ENCODE results near the gene BUD31.
"Not testable (repeated sequence)": the region's sequence is repeated elsewhere in the genome, so short reads cannot be mapped to it uniquely, and the experiment has no call there.

BUD31 gene

GRCh38 chr7:99418260-99418659 lies 9.5 kb downstream of the BUD31 start:
- H3K9me3 ChIP-seq (ENCODE audit: control insufficient read depth, insufficient read depth, low read length): no peaks in the 10 kb centered on the region
- H3K4me3 ChIP-seq (ENCODE audit: low read length): no peak overlapping the region
- peaks cover 44% of the 10 kb centered on the region for H3K36me3 ChIP-seq (ENCODE audit: control insufficient read depth, insufficient read depth, low read length)
- WGBS (ENCODE audit: insufficient coverage, insufficient read length): no CpG with 5 or more reads among the region's 9 CpGs
- H3K27ac ChIP-seq (ENCODE audit: low read length): no peak overlapping the region
- no peak for DNase-seq (ENCODE audit: low read depth, low spot score)
- H3K27me3 ChIP-seq (ENCODE audit: control insufficient read depth, insufficient read depth, low read length): no peaks in the 10 kb centered on the region
- H3K4me1 ChIP-seq (ENCODE audit: control insufficient read depth, insufficient read depth, low read length): no peaks in the 10 kb centered on the region

- Histone ChIP-seq H3K4me3 (ENCODE audit: low read length) (no peak overlapping the region), H3K4me1 (ENCODE audit: control insufficient read depth, insufficient read depth, low read length) (no peaks in the 10 kb centered on the region; the same call in 1 of the 2 replicates), H3K36me3 (ENCODE audit: control insufficient read depth, insufficient read depth, low read length) (peaks cover 52% of the 10 kb centered on the region), H3K27ac (ENCODE audit: low read length) (no peak overlapping the region), H3K27me3 (ENCODE audit: control insufficient read depth, insufficient read depth, low read length) (no peaks in the 10 kb centered on the region), H3K9me3 (ENCODE audit: control insufficient read depth, insufficient read depth, low read length) (no peaks in the 10 kb centered on the region)
- no peak for DNase-seq (ENCODE audit: low read depth, low spot score)
- no CpG with 5 or more reads among the region's 29 CpGs for WGBS (ENCODE audit: insufficient coverage, insufficient read length)
Measured at GRCh38 chr7:99419323-99420021, 10.7 kb downstream of the BUD31 start.

DNA sequence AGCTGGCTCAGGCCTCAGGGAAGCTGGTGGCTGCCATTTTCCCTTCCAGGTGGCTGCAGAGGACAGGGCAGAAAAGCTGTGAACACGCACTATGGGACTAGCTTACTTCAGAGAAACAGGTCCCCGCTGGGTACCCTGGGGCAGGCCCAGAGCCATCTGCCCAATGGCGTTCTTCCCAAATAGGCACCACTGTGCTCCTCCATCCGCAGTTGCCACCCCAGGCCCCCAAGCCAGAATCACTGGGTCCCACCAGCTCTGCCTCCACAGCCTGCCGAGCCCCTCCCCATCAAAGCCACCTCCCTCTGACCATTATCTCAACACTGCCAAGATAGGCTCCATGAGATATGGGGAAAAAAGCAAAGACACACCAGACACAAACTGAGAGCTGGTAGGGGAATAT lies 11.4 kb downstream of the BUD31 start:
- Histone ChIP-seq H3K4me3 (ENCODE audit: low read length) (no peak overlapping the region), H3K9me3 (ENCODE audit: control insufficient read depth, insufficient read depth, low read length) (no peaks in the 10 kb centered on the region), H3K4me1 (ENCODE audit: control insufficient read depth, insufficient read depth, low read length) (no peaks in the 10 kb centered on the region; the same call in 1 of the 2 replicates), H3K27ac (ENCODE audit: low read length) (no peak overlapping the region), H3K27me3 (ENCODE audit: control insufficient read depth, insufficient read depth, low read length) (no peaks in the 10 kb centered on the region), H3K36me3 (ENCODE audit: control insufficient read depth, insufficient read depth, low read length) (peaks cover 59% of the 10 kb centered on the region)
- WGBS (ENCODE audit: insufficient coverage, insufficient read length): no CpG with 5 or more reads among the region's 5 CpGs
- no peak for DNase-seq (ENCODE audit: low read depth, low spot score)

DNA sequence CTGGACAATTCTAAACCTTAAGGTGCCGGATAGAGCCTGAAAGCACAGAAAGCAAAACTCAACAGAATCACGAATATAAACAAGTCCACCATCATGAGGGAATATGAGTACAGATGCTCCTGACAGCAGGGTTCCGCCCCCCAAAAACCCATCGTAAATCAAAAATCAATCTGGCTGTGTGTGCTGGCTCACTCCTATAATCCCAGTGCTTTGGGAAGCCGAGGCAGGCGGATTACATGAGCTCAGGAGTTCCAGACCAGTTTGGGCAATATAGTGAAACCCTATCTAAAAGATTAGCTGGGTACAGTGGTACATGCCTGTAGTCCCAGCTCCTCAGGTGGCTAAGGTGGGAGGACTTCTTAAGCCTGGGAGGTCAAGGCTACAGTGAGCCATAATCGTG lies 12.2 kb downstream of the BUD31 start:
- Histone ChIP-seq H3K36me3 (ENCODE audit: control insufficient read depth, insufficient read depth, low read length) (peaks cover 61% of the 10 kb centered on the region), H3K9me3 (ENCODE audit: control insufficient read depth, insufficient read depth, low read length) (no peaks in the 10 kb centered on the region), H3K27ac (ENCODE audit: low read length) (no peak overlapping the region), H3K4me1 (ENCODE audit: control insufficient read depth, insufficient read depth, low read length) (no peaks in the 10 kb centered on the region; the same call in 1 of the 2 replicates), H3K27me3 (ENCODE audit: control insufficient read depth, insufficient read depth, low read length) (no peaks in the 10 kb centered on the region), H3K4me3 (ENCODE audit: low read length) (no peak overlapping the region)
- WGBS (ENCODE audit: insufficient coverage, insufficient read length): no CpG with 5 or more reads among the region's 7 CpGs
- no peak for DNase-seq (ENCODE audit: low read depth, low spot score)

GRCh38 chr7:99422186-99422585 lies 13.4 kb downstream of the BUD31 start:
- Histone ChIP-seq H3K27ac (ENCODE audit: low read length) (no peak overlapping the region), H3K36me3 (ENCODE audit: control insufficient read depth, insufficient read depth, low read length) (peaks cover 57% of the 10 kb centered on the region), H3K4me1 (ENCODE audit: control insufficient read depth, insufficient read depth, low read length) (no peaks in the 10 kb centered on the region; the same call in 1 of the 2 replicates), H3K9me3 (ENCODE audit: control insufficient read depth, insufficient read depth, low read length) (no peaks in the 10 kb centered on the region), H3K27me3 (ENCODE audit: control insufficient read depth, insufficient read depth, low read length) (no peaks in the 10 kb centered on the region), H3K4me3 (ENCODE audit: low read length) (no peak overlapping the region)
- DNase-seq (ENCODE audit: low read depth, low spot score): no peak
- WGBS (ENCODE audit: insufficient coverage, insufficient read length): no CpG with 5 or more reads among the region's 11 CpGs

DNA sequence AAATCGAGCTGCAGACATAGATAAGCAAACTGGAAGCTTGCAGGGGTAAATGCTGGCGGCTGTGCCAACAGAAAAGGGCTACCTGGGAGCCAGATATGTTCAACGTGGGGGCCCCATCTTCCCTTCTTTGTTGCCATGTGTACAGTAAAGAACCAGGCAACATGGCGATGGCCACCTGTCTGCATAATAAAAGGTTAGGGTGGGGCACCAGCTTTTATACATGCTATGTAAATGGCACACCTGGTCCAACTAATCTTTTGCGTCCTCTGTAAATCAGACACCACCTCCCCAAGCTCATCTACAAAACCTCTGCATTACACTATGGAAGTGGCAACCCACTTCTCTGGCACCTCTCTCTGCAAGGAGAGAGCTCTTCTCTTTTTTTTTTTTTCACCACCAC lies 13.9 kb downstream of the BUD31 start:
- Histone ChIP-seq H3K4me1 (ENCODE audit: control insufficient read depth, insufficient read depth, low read length) (no peaks in the 10 kb centered on the region; the same call in 1 of the 2 replicates), H3K27ac (ENCODE audit: low read length) (no peak overlapping the region), H3K9me3 (ENCODE audit: control insufficient read depth, insufficient read depth, low read length) (no peaks in the 10 kb centered on the region), H3K4me3 (ENCODE audit: low read length) (no peak overlapping the region), H3K27me3 (ENCODE audit: control insufficient read depth, insufficient read depth, low read length) (no peaks in the 10 kb centered on the region), H3K36me3 (ENCODE audit: control insufficient read depth, insufficient read depth, low read length) (peaks cover 52% of the 10 kb centered on the region)
- no peak for DNase-seq (ENCODE audit: low read depth, low spot score)
- no CpG with 5 or more reads among the region's 5 CpGs for WGBS (ENCODE audit: insufficient coverage, insufficient read length)

GRCh38 chr7:99424932-99425730 lies 16.4 kb downstream of the BUD31 start:
- Histone ChIP-seq H3K4me3 (ENCODE audit: low read length) (no peak overlapping the region), H3K36me3 (ENCODE audit: control insufficient read depth, insufficient read depth, low read length) (peaks cover 48% of the 10 kb centered on the region), H3K4me1 (ENCODE audit: control insufficient read depth, insufficient read depth, low read length) (no peaks in the 10 kb centered on the region; the same call in 1 of the 2 replicates), H3K27ac (ENCODE audit: low read length) (no peak overlapping the region), H3K27me3 (ENCODE audit: control insufficient read depth, insufficient read depth, low read length) (no peaks in the 10 kb centered on the region), H3K9me3 (ENCODE audit: control insufficient read depth, insufficient read depth, low read length) (no peaks in the 10 kb centered on the region)
- no CpG with 5 or more reads among the region's 24 CpGs for WGBS (ENCODE audit: insufficient coverage, insufficient read length)
- DNase-seq (ENCODE audit: low read depth, low spot score): no peak

GRCh38 chr7:99428972-99429566 lies 20.3 kb downstream of the BUD31 start:
- no peak for DNase-seq (ENCODE audit: low read depth, low spot score)
- no peak overlapping the region for H3K27ac ChIP-seq (ENCODE audit: low read length)
- WGBS (ENCODE audit: insufficient coverage, insufficient read length): no CpG with 5 or more reads among the region's 10 CpGs
- no peaks in the 10 kb centered on the region for H3K27me3 ChIP-seq (ENCODE audit: control insufficient read depth, insufficient read depth, low read length)
- H3K9me3 ChIP-seq (ENCODE audit: control insufficient read depth, insufficient read depth, low read length): no peaks in the 10 kb centered on the region
- H3K4me1 ChIP-seq (ENCODE audit: control insufficient read depth, insufficient read depth, low read length): no peaks in the 10 kb centered on the region
- H3K4me3 ChIP-seq (ENCODE audit: low read length): no peak overlapping the region
- H3K36me3 ChIP-seq (ENCODE audit: control insufficient read depth, insufficient read depth, low read length): peaks cover 47% of the 10 kb centered on the region

DNA sequence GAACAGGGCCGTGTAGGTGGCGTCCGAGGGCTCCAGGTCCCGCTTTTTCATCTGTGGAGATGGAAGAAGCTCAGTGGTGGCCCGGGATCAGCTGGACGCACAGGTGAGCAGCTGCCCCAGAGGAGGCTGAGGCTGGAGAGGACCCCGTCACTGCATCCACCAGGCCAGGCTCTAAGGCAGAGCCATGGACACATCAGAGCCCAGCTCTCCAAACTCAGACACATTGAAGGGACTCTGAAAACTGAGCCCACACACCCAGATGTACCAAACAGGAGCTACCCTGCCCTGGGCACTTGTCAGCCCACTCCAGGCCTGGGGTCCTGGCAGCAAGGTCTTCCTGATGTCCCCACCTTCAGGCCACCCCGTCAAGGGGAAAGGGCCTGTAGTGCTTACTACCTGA lies 21.0 kb downstream of the BUD31 start:
- Histone ChIP-seq H3K27me3 (ENCODE audit: control insufficient read depth, insufficient read depth, low read length) (no peaks in the 10 kb centered on the region), H3K27ac (ENCODE audit: low read length) (no peak overlapping the region), H3K36me3 (ENCODE audit: control insufficient read depth, insufficient read depth, low read length) (peaks cover 43% of the 10 kb centered on the region), H3K4me3 (ENCODE audit: low read length) (no peak overlapping the region), H3K4me1 (ENCODE audit: control insufficient read depth, insufficient read depth, low read length) (no peaks in the 10 kb centered on the region), H3K9me3 (ENCODE audit: control insufficient read depth, insufficient read depth, low read length) (no peaks in the 10 kb centered on the region)
- no CpG with 5 or more reads among the region's 8 CpGs for WGBS (ENCODE audit: insufficient coverage, insufficient read length)
- DNase-seq (ENCODE audit: low read depth, low spot score): no peak

DNA sequence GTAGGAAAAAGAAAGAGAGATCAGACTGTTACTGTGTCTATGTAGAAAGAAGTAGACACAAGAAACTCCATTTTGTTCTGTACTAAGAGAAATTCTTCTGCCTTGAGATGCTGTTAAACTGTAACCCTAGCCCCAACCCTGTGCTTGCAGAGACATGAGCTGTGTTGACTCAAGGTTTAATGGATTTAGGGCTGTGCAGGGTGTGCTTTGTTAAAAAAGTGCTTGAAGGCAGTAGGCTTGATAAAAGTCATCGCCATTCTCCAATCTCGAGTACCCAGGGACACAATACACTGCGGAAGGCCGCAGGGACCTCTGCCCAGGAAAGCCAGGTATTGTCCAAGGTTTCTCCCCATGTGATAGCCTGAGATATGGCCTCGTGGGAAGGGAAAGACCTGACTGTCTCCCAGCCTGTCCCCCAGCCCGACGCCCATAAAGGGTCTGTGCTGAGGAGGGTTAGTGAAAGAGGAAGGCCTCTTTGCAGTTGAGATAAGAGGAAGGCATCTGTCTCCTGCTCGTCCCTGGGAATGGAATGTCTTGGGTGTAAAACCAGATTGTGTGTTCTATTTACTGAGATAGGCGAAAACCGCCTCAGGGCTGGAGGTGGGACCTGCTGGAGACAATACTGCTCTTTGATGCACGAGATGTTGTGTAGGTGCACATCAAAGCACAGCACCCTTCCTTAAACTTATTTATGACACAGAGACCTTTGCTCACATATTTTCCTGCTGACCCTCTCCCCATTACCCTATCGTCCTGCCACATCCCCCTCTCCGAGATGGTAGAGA lies 23.2 kb downstream of the BUD31 start:
- not testable (repeated sequence) for H3K4me1 ChIP-seq (ENCODE audit: control insufficient read depth, insufficient read depth, low read length); H3K27me3 ChIP-seq (ENCODE audit: control insufficient read depth, insufficient read depth, low read length); H3K9me3 ChIP-seq (ENCODE audit: control insufficient read depth, insufficient read depth, low read length); H3K4me3 ChIP-seq (ENCODE audit: low read length); DNase-seq (ENCODE audit: low read depth, low spot score); H3K27ac ChIP-seq (ENCODE audit: low read length)
- no CpG with 5 or more reads among the region's 13 CpGs for WGBS (ENCODE audit: insufficient coverage, insufficient read length)
- peaks cover 40% of the 10 kb centered on the region for H3K36me3 ChIP-seq (ENCODE audit: control insufficient read depth, insufficient read depth, low read length)

Measured in iPS DF 6.9 (cell line).